ENCODE data around the gene TM9SF4. TPM values are rescaled to one million over a fixed set of nuclear protein-coding genes. Genes with fewer than 3 reads are reported as not detected.
A peak's percentile ranks its signal among the peaks of the same experiment; 100 is the strongest.

TM9SF4 gene
- polyA plus RNA-seq, 3 donors, result 49.7 to 78.5 (median 78.3) TPM

- Histone ChIP-seq H3K27ac (ENCODE audit: low read depth in 1 of 2, low read length in 2 of 2) (peak overlapping the region; percentile 79 to 94), H2AFZ (ENCODE audit: insufficient read depth, low read depth, low read length, poor library complexity, severe bottlenecking) (no peak overlapping the region), H3K4me1 (ENCODE audit: control insufficient read depth in 1 of 2, insufficient read depth in 2 of 2, low read length in 2 of 2) (peaks cover 96 to 98% of the 10 kb centered on the region in 2 donors), H3K4me3 (replicated peaks in 1 of 3; ENCODE audit: low read depth in 2 of 3, low read length in 3 of 3) (peak overlapping the region in 1 of 3 experiments; percentile 47), H3K36me3 (replicated peaks in 1 of 2; ENCODE audit: control insufficient read depth in 1 of 2, insufficient read depth in 2 of 2, low read length in 2 of 2) (peaks cover 33 to 41% of the 10 kb centered on the region in 2 donors), H3K79me2 (ENCODE audit: insufficient read depth, low read length) (peaks cover 92% of the 10 kb centered on the region), H3K9ac (ENCODE audit: insufficient read depth, low read length, poor library complexity, severe bottlenecking) (peak overlapping the region; percentile 12), H4K20me1 (ENCODE audit: insufficient read depth, low read length) (peaks cover 6% of the 10 kb centered on the region), H3K4me2 (replicated peaks; ENCODE audit: extremely low read depth, low read length, poor library complexity, severe bottlenecking) (peak overlapping the region; percentile 49), H3K9me3 (replicated peaks in 1 of 2; ENCODE audit: control insufficient read depth in 1 of 2, insufficient read depth in 1 of 2, low read length in 2 of 2) (no peaks in the 10 kb centered on the region), H3K27me3 (ENCODE audit: control insufficient read depth in 2 of 2, insufficient read depth in 2 of 2, low read length in 2 of 2) (no peaks in the 10 kb centered on the region)
- Mint-ChIP-seq H3K27ac (peak overlapping the region; percentile 97 to 100 (median 99)), H3K9me3 (peaks cover 0 to 2% (median 0%) of the 10 kb centered on the region in 7 donors), H3K4me3 (peak overlapping the region; percentile 12 to 62), H3K4me1 (peaks cover 88% of the 10 kb centered on the region), H3K27me3 (ENCODE audit: low read depth in 3 of 3) (no peaks in the 10 kb centered on the region), H3K36me3 (peaks cover 61 to 88% of the 10 kb centered on the region in 2 donors)
- TF ChIP-seq, protein P1, sequence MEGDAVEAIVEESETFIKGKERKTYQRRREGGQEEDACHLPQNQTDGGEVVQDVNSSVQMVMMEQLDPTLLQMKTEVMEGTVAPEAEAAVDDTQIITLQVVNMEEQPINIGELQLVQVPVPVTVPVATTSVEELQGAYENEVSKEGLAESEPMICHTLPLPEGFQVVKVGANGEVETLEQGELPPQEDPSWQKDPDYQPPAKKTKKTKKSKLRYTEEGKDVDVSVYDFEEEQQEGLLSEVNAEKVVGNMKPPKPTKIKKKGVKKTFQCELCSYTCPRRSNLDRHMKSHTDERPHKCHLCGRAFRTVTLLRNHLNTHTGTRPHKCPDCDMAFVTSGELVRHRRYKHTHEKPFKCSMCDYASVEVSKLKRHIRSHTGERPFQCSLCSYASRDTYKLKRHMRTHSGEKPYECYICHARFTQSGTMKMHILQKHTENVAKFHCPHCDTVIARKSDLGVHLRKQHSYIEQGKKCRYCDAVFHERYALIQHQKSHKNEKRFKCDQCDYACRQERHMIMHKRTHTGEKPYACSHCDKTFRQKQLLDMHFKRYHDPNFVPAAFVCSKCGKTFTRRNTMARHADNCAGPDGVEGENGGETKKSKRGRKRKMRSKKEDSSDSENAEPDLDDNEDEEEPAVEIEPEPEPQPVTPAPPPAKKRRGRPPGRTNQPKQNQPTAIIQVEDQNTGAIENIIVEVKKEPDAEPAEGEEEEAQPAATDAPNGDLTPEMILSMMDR (IDR thresholded peaks at IDR 0.05), result no peak
- intact Hi-C loops (cut with micrococcal nuclease), result loop anchor here (2.0 to 5.0 kb wide), 3 partner anchors 14 to 48 kb away; no protein-coding TSS in a partner anchor
- 73% methylated on average over 3 of the region's 7 CpGs for WGBS (ENCODE audit: insufficient coverage)
- DNase-seq, result no peak
Measured at GRCh38 chr20:32064667-32065066, 44.8 kb upstream of the TM9SF4 start.

- intact Hi-C loops (cut with micrococcal nuclease), result loop anchor here (2.0 to 5.0 kb wide), 2 partner anchors 17 to 35 kb away; no protein-coding TSS in a partner anchor
- WGBS (ENCODE audit: insufficient coverage), result 60% methylated on average over 1 of the region's 6 CpGs
Measured at GRCh38 chr20:32067234-32067821, 42.2 kb upstream of the TM9SF4 start.

More at GRCh38 chr20:32067234-32067821, 42.2 kb upstream of the TM9SF4 start:
- H3K27me3 Mint-ChIP-seq (ENCODE audit: low read depth in 3 of 3), result peaks cover 0 to 4% (median 0%) of the 10 kb centered on the region in 3 donors
- Histone ChIP-seq H3K9me3 (replicated peaks in 1 of 2; ENCODE audit: control insufficient read depth in 1 of 2, insufficient read depth in 1 of 2, low read length in 2 of 2) (no peaks in the 10 kb centered on the region), H3K36me3 (replicated peaks in 1 of 2; ENCODE audit: control insufficient read depth in 1 of 2, insufficient read depth in 2 of 2, low read length in 2 of 2) (peaks cover 35 to 41% of the 10 kb centered on the region in 2 donors), H4K20me1 (ENCODE audit: insufficient read depth, low read length) (peaks cover 21% of the 10 kb centered on the region), H3K4me2 (replicated peaks; ENCODE audit: extremely low read depth, low read length, poor library complexity, severe bottlenecking) (peak overlapping the region; percentile 9), H3K9ac (ENCODE audit: insufficient read depth, low read length, poor library complexity, severe bottlenecking) (no peak overlapping the region), H3K4me3 (replicated peaks in 1 of 3; ENCODE audit: low read depth in 2 of 3, low read length in 3 of 3) (peak overlapping the region in 1 of 3 experiments; percentile 4), H2AFZ (ENCODE audit: insufficient read depth, low read depth, low read length, poor library complexity, severe bottlenecking) (no peak overlapping the region), H3K27me3 (ENCODE audit: control insufficient read depth in 2 of 2, insufficient read depth in 2 of 2, low read length in 2 of 2) (no peaks in the 10 kb centered on the region), H3K79me2 (ENCODE audit: insufficient read depth, low read length) (peaks cover 91% of the 10 kb centered on the region), H3K27ac (ENCODE audit: low read depth in 1 of 2, low read length in 2 of 2) (peak overlapping the region; percentile 79 to 97), H3K4me1 (ENCODE audit: control insufficient read depth in 1 of 2, insufficient read depth in 2 of 2, low read length in 2 of 2) (peaks cover 94% of the 10 kb centered on the region in 2 donors)
- H3K9me3 Mint-ChIP-seq, result peaks cover 0 to 2% (median 0%) of the 10 kb centered on the region in 7 donors
- peak; percentile 48 to 70 (median 62) for DNase-seq
- peak overlapping the region; percentile 82 to 100 (median 94) for H3K27ac Mint-ChIP-seq
- H3K36me3 Mint-ChIP-seq, result peaks cover 59 to 85% of the 10 kb centered on the region in 2 donors
- TF ChIP-seq, protein P1 (IDR thresholded peaks at IDR 0.05), result no peak
- peaks cover 80% of the 10 kb centered on the region for H3K4me1 Mint-ChIP-seq
- H3K4me3 Mint-ChIP-seq, result peak overlapping the region in 1 of 2 donors; percentile 51
